HG02763 (cell line): ENCODE results near the gene CD69.

ENCODE experiments used
- ATAC-seq: cut with Tn5 transposase; IDR thresholded peaks from one replicate; pipeline ENCODE4 v1.9.1; 2021; ENCODE audit warnings: mild to moderate bottlenecking, moderate library complexity; ENCODE audit not compliant: unreplicated experiment

CD69 gene

DNA sequence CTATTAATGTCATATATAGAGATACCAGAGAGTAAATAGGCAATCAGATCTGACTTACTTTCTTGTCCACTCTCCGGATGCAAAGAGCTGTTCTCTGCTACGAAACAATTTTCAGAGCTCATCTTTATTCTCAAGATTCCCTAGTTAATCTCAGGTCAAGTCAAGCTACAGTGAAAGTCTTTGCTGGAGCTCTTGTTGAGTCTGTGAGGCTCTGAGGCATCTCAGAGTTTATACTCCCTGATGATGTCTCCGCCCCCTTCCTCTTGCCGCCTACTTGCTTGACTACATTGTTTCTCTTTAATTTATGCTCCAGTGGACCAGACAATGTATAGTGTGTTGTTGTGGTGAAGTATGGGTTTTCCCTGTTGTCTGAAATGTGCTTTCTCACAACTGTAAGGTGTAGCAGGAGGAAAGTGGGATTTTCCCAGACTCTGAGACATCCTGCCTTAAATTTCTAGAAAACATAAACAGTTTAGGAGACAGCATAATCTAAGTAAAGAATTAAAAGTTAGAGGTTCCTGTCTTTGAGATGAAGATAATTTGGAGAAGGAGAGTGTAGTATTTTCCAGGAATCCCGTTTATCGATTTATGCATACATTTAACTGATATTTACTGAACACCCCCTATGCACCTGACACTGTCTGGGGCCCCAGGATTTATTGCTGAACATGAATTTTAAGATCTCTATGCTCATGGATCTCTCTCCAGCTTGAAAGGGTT is at the start of gene CD69:
Gene CD69 (minus strand): TSS at position 203 of the 720 bp plus-strand sequence. CDS start 81 bp downstream, at position 122.
- ATAC-seq: peak; percentile 34

GRCh38 chr12:9809866-9810265 is 49.2 kb upstream of the CD69 start:
- ATAC-seq: no peak

DNA sequence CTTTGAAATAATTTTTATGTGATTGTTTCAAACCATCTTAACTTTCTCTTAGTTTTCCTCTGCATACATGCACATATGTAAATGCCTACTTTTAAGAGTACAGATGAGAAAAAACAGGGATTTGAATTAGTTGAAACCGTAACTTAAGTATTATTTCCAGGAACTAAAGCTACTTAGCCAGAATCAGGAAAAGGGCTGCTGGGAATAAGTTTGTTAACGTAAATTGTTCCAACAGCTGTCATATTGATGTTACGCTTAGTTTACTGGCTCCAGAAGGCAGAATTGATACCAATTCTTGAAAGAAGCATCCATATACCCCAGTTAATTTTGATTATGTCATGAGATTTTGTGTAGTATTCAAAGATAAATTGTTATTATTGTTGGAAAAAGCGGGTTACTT is 48.6 kb upstream of the CD69 start:
- ATAC-seq: no peak

DNA sequence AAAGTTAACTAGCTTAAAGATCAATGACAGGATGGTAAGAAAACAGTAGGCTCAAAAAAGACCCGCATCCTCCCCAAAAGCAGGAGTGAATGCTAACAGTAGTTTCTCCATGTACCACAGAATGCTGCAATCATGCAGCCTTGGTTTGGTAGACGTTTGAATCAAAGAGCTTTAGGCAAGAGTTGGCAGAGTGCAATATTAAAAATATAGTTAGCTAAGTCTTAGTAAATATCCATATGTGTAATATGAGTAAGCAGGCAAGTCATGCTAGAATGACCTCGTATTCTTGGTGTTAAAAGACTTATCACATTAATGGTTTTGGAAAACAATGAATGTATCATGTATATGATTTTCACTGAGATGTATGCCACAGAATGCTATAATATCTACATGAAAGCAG is 47.8 kb upstream of the CD69 start:
- ATAC-seq: no peak

- no peak for ATAC-seq
Measured at GRCh38 chr12:9806714-9807113, 46.0 kb upstream of the CD69 start.

GRCh38 chr12:9805883-9806282 is 45.2 kb upstream of the CD69 start:
- ATAC-seq: no peak

DNA sequence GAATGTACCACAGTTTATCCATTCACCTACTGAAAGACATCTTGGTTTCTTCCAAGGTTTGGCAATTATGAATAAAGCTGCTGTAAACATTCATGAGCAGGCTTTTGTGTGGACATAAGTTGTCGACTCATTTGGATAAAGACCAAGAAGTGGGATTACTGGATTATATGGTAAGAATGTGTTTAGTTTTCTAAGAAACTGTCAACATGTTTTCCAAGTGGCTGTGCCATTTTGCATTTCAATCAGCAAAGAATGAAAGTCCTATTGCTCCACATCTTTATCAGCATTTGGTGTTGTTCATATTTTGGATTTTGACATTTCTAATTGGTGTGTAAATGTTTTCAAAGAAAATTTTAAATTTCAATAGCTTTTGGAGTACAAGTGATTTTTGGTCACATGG is 39.3 kb upstream of the CD69 start:
- no peak for ATAC-seq

- peak; percentile 93 for ATAC-seq
Measured at GRCh38 chr12:9797722-9798619, 37.3 kb upstream of the CD69 start.

DNA sequence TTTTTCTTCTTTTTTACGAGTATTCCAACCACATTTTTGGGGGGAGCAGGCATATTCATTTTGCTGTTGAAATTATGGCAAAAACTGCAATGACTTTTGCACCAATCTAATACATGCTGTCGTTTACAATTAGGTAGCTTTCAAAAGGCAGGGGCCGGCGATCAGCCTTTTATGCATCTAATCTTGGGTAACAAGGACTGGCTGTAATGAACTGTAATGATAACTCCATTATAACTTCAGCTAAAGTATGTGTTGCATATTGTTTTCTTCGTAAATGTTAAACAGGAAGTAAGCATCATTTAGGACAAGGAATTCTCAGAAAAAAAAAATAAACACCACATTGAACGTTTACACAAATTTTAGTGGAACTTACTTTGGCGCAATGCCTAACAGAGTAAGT is 36.3 kb upstream of the CD69 start:
- ATAC-seq: no peak

DNA sequence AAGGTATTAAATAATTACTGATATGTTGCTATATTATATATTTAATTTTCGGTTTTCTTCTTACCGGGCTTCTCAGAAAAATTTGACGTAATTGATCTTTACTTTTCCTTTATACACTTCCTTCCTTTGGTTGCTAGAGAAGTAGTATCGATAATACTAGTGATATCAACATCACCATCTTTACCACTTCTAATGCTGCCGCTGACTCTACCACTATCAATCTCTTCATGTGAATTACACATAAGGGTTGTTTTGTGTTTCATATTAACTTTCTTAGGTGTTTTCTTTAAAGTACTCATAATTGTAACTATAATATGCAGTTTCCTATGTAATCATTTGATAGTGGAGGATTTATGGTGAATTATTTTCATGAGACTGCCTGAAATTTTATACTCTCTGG is 35.6 kb upstream of the CD69 start:
- ATAC-seq: no peak

DNA sequence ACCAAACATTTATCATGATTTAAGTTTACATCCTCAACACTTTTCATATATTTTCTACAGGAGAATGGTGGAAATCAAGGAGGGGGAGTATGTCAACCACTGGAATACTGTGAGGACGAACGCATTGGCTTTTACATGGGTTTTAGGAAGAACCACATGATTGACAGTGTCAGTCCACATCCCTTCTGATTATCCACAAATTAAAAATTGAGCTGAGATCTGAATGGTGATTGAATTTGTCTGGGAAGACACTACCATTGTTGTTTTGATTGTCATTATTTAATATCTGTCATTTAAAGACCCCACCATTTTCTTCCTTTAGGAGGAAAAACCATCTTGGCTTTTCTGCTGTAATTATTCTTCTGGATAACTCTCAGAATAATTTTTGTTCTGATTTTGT is 35.2 kb upstream of the CD69 start:
- no peak for ATAC-seq

- ATAC-seq: no peak
Measured at GRCh38 chr12:9794484-9795093, 33.9 kb upstream of the CD69 start.

- no peak for ATAC-seq
Measured at GRCh38 chr12:9793779-9794395, 33.2 kb upstream of the CD69 start.

GRCh38 chr12:9792961-9793617 is 32.4 kb upstream of the CD69 start:
- no peak for ATAC-seq

DNA sequence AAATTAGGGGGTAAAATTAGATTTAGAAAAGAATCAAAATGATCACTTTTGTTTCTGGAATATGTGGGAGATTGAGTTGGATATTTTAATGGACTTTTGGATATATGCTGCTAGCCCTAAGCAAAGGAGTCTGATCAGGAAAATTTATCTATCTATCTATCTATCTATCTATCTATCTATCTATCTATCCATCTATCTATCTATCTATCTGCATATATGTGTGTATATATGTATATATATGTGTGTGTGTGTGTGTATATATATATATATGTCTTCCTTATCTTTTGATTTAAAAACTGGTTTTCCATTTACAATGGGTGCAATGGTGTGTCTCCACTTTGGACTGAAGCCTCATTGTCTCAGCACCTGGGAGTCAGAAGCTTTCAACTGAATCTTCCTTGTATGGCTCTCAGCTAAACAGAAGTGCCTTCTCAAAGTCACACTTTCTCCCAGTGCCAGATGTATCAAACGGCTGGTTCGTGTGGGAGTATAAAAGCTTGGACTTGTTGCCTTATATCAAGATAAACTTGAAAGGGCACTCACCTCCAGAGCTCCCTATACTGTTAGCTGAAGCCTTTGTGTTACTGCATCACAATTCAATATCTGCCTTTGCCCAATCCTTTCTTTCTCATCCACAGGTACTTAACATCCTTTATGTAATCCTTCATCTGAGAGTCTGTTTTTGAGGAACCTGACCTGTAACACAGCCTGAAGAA is 31.6 kb upstream of the CD69 start:
- no peak for ATAC-seq

DNA sequence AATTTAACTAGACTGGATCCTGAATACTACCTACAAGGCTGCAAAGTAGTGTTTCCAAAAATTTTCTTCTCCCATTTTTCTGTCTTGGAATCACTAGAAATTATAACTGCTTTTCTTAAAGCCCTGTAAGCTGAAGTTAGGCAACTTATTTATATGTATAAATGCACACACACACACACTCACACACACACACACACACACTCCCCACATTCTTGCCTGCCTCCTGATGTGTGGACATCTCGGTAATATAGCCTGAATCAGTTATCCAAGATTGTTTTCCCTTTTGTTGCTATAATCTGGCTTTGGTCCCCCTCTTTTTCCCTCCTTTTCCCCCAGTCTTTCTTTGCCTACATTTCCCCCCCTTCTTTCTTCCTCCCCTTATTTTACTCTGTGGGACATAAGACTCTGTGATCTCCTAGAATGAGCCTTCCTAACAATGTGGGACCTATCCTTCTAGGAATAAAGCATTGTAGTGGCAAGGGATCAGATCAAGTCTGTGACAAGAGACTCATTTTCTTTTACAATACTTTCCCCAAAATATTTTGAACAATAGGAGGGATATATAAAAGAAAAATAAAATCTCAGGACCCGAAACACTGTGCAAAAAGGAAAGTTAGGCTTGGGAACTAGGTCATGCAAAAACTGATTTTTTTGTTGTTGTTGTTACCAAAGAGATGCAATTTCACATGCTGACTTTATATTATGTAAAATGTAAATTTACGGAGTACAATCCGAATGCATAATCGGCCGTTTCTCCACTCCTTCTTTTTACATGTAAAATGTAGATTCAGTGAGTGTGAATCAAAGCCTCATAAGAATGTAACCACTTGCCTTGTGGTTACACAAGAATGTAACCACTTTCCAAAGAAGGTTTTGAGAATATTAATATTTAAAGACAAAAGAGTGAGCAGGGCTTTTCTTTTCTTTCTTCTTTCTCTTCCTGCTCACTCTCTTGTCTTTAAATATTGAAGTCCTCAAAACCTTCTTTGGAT is 26.3 kb upstream of the CD69 start:
- no peak for ATAC-seq

DNA sequence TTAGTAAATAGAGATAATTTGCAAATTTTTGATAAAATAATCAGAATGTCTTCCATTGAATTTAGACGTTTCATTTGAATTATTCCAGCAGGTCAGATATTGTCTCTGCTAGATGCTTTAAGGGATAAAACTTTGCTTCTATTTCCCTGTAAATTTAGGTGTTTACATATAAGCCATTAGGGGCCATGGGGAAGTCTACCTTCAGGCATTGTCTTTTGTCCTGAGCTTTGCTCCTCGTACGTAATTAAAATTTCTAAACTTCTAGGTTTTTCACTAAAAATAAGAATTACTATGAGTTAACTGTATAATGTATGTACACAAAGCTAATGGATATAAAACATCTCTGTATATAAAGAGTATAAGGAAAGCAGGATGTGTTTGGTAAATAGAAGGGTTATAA is 24.1 kb upstream of the CD69 start:
- no peak for ATAC-seq

GRCh38 chr12:9784326-9784725 is 23.6 kb upstream of the CD69 start:
- no peak for ATAC-seq
